ENCODE results near the gene AK9. TPM values are rescaled to one million over a fixed set of nuclear protein-coding genes. Genes with fewer than 3 reads are reported as not detected.
A peak's percentile ranks its signal among the peaks of the same experiment; 100 is the strongest.

Gene AK9
- total and polyA plus RNA-seq, 2 of the 8 experiments (the other 6 are each of a cell fraction or from before 2014, with no cell fraction given), result 1.8 to 2.2 TPM

DNA sequence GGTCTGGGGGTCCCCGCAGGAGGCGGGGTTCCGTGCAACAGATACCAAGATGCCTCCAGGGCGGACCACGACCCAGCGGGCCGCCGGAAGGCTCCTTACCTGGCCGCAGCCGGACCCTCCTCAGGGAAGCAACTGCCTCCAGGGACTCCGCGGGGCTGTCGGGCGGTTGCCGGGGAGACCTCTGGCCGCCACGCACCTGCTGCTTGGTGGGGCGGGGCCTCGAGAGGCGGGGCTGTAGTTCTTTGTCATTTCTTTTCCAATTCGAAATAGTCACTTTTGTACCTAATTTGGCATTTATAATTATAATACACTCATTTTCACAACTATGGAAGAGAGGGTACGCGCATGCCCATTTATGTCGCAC lies 647 bp downstream of the AK9 start:
- H3K27me3 ChIP-seq (replicated peaks in 1 of 4; ENCODE audit: control insufficient read depth in 3 of 4, extremely low read depth in 1 of 4, insufficient read depth in 3 of 4, low read length in 3 of 4), result no peaks in the 10 kb centered on the region
- WGBS, 2 experiments (ENCODE audit: extremely low coverage in 1 of 2, insufficient coverage in 1 of 2, insufficient read length in 1 of 2, insufficient replicate concordance in 2 of 2, low coverage in 1 of 2, low lambda C conversion rate in 2 of 2, missing lambda C conversion rate in 1 of 2), result 1% methylated on average over 24 of the region's 24 CpGs; no CpG with 5 or more reads in 1 of the 2 experiments
- H3K4me1 ChIP-seq (replicated peaks in 1 of 4; ENCODE audit: control insufficient read depth in 3 of 4, insufficient read depth in 4 of 4, low read length in 3 of 4), result peaks cover 0 to 2% (median 0%) of the 10 kb centered on the region in 4 experiments; a peak in 1 of 7 replicates
- no peak overlapping the region for H2AK5ac ChIP-seq (ENCODE audit: low read depth, low read length)
- CTCF ChIA-PET (ENCODE audit: partially characterized antibody), result interaction anchor here (1.0 to 1.2 kb wide), 2 partner anchors 94 to 349 kb away, joined by 3 to 6 read pairs; no protein-coding TSS in a partner anchor
- no peak for FAIRE-seq
- no peak overlapping the region for H2BK120ac ChIP-seq (replicated peaks; ENCODE audit: low read depth, low read length)
- H3K56ac ChIP-seq (replicated peaks; ENCODE audit: insufficient read length, low read depth, low read length), result no peak overlapping the region
- peak; percentile 47 to 88 for DNase-seq (ENCODE audit: low read depth in 1 of 2, low spot score in 2 of 2)
- H3K27ac ChIP-seq (ENCODE audit: low read depth, low read length), result peak overlapping the region; percentile 42
- H3K4me3 ChIP-seq (ENCODE audit: extremely low read depth in 1 of 4, insufficient read depth in 2 of 4, low read depth in 3 of 4, low read length in 4 of 4), result peak overlapping the region; percentile 69 to 95 (median 84)
- peaks cover 0 to 26% of the 10 kb centered on the region in 2 experiments; a peak in 2 of 4 replicates for H3K79me2 ChIP-seq (ENCODE audit: control insufficient read depth in 1 of 2, insufficient read depth in 2 of 2, low read length in 2 of 2)
- no peak overlapping the region for H2BK20ac ChIP-seq (ENCODE audit: low read length)
- no peaks in the 10 kb centered on the region; a peak in 1 of 4 replicates for H3K9me3 ChIP-seq (ENCODE audit: insufficient read depth in 2 of 2, low read depth in 1 of 2, low read length in 1 of 2)
- H2AFZ ChIP-seq (ENCODE audit: low read length), result peak overlapping the region; percentile 81
- no peak overlapping the region for H2BK15ac ChIP-seq (ENCODE audit: low read length)
- peaks cover 0 to 1% of the 10 kb centered on the region in 2 experiments for H4K20me1 ChIP-seq (replicated peaks in 1 of 2; ENCODE audit: control insufficient read depth in 1 of 2, insufficient read depth in 2 of 2, low read length in 2 of 2)
- no peak overlapping the region for H4K5ac ChIP-seq (ENCODE audit: insufficient read length, low read depth, low read length)
- POLR2A ChIA-PET (ENCODE audit: partially characterized antibody), result interaction anchor here (1.0 to 3.8 kb wide), 4 partner anchors 11 to 183 kb away, joined by 3 to 15 read pairs (median 4); no protein-coding TSS in a partner anchor
- H4K91ac ChIP-seq (replicated peaks; ENCODE audit: insufficient read length, low read length), result no peak overlapping the region
- H2BK12ac ChIP-seq (ENCODE audit: low read depth, low read length), result no peak overlapping the region
- TF ChIP-seq, protein P1, sequence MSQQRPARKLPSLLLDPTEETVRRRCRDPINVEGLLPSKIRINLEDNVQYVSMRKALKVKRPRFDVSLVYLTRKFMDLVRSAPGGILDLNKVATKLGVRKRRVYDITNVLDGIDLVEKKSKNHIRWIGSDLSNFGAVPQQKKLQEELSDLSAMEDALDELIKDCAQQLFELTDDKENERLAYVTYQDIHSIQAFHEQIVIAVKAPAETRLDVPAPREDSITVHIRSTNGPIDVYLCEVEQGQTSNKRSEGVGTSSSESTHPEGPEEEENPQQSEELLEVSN (IDR thresholded peaks at IDR 0.05), result no peak
- TF ChIP-seq NANOG (IDR thresholded peaks at IDR 0.05; ENCODE audit: insufficient read depth, low read depth, low read length, poor library complexity, severe bottlenecking) (no peak), RAD21 (IDR thresholded peaks at IDR 0.05 in 1 of 2, conservative IDR thresholded peaks at IDR 0.05 in 1 of 2; ENCODE audit: low read depth in 2 of 2, low read length in 2 of 2) (peak; percentile 2 to 19; a peak in 2 of 4 replicates), JUND (IDR thresholded peaks at IDR 0.05; ENCODE audit: low read length) (no peak), ASH2L (IDR thresholded peaks at IDR 0.05; ENCODE audit: low read length) (peak; percentile 19), CHD1 (IDR thresholded peaks at IDR 0.05; ENCODE audit: low read depth, low read length) (no peak), SIN3A (conservative IDR thresholded peaks at IDR 0.05 in 1 of 2, IDR thresholded peaks at IDR 0.05 in 1 of 2; ENCODE audit: low read depth in 1 of 2, low read length in 2 of 2) (peak; percentile 43 to 60; a peak in 2 of 4 replicates), TBP (IDR thresholded peaks at IDR 0.05; ENCODE audit: low read depth, low read length) (peak; percentile 44; the same call in 1 of the 2 replicates), POLR2A (IDR thresholded peaks at IDR 0.05; ENCODE audit: control extremely low read depth in 1 of 2, low read depth in 2 of 2, low read length in 2 of 2) (peak in 1 of 2 experiments; percentile 6; a peak in 1 of 3 replicates), EP300 (IDR thresholded peaks at IDR 0.05; ENCODE audit: borderline replicate concordance in 1 of 2, low read depth in 2 of 2, low read length in 2 of 2) (peak in 1 of 2 experiments; percentile 31; a peak in 1 of 3 replicates)
- TF ChIP-seq, protein P2, sequence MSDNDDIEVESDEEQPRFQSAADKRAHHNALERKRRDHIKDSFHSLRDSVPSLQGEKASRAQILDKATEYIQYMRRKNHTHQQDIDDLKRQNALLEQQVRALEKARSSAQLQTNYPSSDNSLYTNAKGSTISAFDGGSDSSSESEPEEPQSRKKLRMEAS (IDR thresholded peaks at IDR 0.05), result 0 out of 2 replicates have a peak, but pooled peaks have one; percentile 12
- H3K23ac ChIP-seq (ENCODE audit: insufficient read length), result no peak overlapping the region
- no peak overlapping the region for H3K18ac ChIP-seq (ENCODE audit: extremely low read depth, low read length)
- H3K36me3 ChIP-seq (ENCODE audit: control insufficient read depth in 2 of 4, insufficient read depth in 4 of 4, low read length in 3 of 4), result peaks cover 0 to 2% (median 0%) of the 10 kb centered on the region in 4 experiments; a peak in 2 of 8 replicates
- H3K23me2 ChIP-seq (ENCODE audit: low read depth, low read length), result peaks cover 6% of the 10 kb centered on the region
- H2BK5ac ChIP-seq (ENCODE audit: low read depth, low read length), result 0 out of 2 replicates have a peak overlapping the region, but pooled peaks have one; percentile 63
- H3K14ac ChIP-seq (ENCODE audit: insufficient read length), result no peak overlapping the region
- no peak overlapping the region for H3K4ac ChIP-seq (replicated peaks; ENCODE audit: insufficient read length, low read depth, low read length)
- H4K8ac ChIP-seq (ENCODE audit: extremely low read depth, insufficient read depth, low read length), result no peak overlapping the region
- H3K4me2 ChIP-seq (ENCODE audit: insufficient read depth in 1 of 2, low read depth in 2 of 2, low read length in 2 of 2), result peak overlapping the region; percentile 72 to 94
- peak overlapping the region in 3 of 4 experiments; percentile 56 to 72 (median 69); a peak in 5 of 7 replicates for H3K9ac ChIP-seq (replicated peaks in 1 of 4; ENCODE audit: extremely low read depth in 1 of 4, low read depth in 3 of 4, low read length in 3 of 4)
- no peaks in the 10 kb centered on the region for H3K79me1 ChIP-seq (ENCODE audit: low read depth, low read length)
